Choroid plexus epithelial cell (primary cell): Measurements from ENCODE around the gene CLN5.
A peak's percentile ranks its signal among the peaks of the same experiment; 100 is the strongest.

Experiments
- DNase-seq: peaks from one replicate; pipeline ENCODE4 v3.0.0-alpha.2; 2010; ENCODE audit warnings: low read depth
- H3K4me3 ChIP-seq: 2 replicates; pipeline ENCODE4 v1.5.1; 2011; ENCODE audit warnings: low read depth, mild to moderate bottlenecking, control low read depth, low read length, moderate library complexity
- CTCF ChIP-seq: conservative IDR thresholded peaks from 2 replicates; pipeline ENCODE4 v1.5.1; 2011; ENCODE audit warnings: low read depth, mild to moderate bottlenecking, control low read depth, inconsistent platforms, low read length, moderate library complexity

CLN5 gene

GRCh38 chr13:76992548-76993001 is 694 bp downstream of the CLN5 start:
- TF ChIP-seq CTCF: no peak
- DNase-seq: peak; percentile 29
- H3K4me3 ChIP-seq: peak overlapping the region; percentile 95

- DNase-seq: no peak
Measured at GRCh38 chr13:76993021-76993420, 1.1 kb downstream of the CLN5 start.

GRCh38 chr13:76993473-76993872 is 1.6 kb downstream of the CLN5 start:
- peak overlapping the region; percentile 6 for H3K4me3 ChIP-seq
- no peak for DNase-seq
- TF ChIP-seq CTCF: no peak

More at GRCh38 chr13:76993021-76993420, 1.1 kb downstream of the CLN5 start:
- peak overlapping the region; percentile 95 for H3K4me3 ChIP-seq
- no peak for TF ChIP-seq CTCF

- TF ChIP-seq CTCF: no peak
- no peak for DNase-seq
- H3K4me3 ChIP-seq: no peak overlapping the region
Measured at GRCh38 chr13:76994281-76994680, 2.4 kb downstream of the CLN5 start.

- TF ChIP-seq CTCF: no peak
- DNase-seq: no peak
- no peak overlapping the region for H3K4me3 ChIP-seq
Measured at GRCh38 chr13:77000475-77000874, 8.6 kb downstream of the CLN5 start.

- no peak for DNase-seq
- H3K4me3 ChIP-seq: no peak overlapping the region
- TF ChIP-seq CTCF: no peak
Measured at GRCh38 chr13:77001540-77001939, 9.7 kb downstream of the CLN5 start.

- TF ChIP-seq CTCF: no peak
- no peak overlapping the region for H3K4me3 ChIP-seq
- DNase-seq: no peak
Measured at GRCh38 chr13:77001963-77002587, 10.2 kb downstream of the CLN5 start.
